Hematopoietic multipotent progenitor cell treated with erythropoietin and hydrocortisone succinate and interleukin-3 and kit ligand, for 15 days (in vitro differentiated cells): ENCODE results near the gene FOXP1.
A peak's percentile ranks its signal among the peaks of the same experiment; 100 is the strongest.

Experiments used
- DNase-seq: peaks from one replicate; pipeline ENCODE4 v3.0.0-alpha.2; 2015; ENCODE audit warnings: low spot score

The FOXP1 gene

DNA sequence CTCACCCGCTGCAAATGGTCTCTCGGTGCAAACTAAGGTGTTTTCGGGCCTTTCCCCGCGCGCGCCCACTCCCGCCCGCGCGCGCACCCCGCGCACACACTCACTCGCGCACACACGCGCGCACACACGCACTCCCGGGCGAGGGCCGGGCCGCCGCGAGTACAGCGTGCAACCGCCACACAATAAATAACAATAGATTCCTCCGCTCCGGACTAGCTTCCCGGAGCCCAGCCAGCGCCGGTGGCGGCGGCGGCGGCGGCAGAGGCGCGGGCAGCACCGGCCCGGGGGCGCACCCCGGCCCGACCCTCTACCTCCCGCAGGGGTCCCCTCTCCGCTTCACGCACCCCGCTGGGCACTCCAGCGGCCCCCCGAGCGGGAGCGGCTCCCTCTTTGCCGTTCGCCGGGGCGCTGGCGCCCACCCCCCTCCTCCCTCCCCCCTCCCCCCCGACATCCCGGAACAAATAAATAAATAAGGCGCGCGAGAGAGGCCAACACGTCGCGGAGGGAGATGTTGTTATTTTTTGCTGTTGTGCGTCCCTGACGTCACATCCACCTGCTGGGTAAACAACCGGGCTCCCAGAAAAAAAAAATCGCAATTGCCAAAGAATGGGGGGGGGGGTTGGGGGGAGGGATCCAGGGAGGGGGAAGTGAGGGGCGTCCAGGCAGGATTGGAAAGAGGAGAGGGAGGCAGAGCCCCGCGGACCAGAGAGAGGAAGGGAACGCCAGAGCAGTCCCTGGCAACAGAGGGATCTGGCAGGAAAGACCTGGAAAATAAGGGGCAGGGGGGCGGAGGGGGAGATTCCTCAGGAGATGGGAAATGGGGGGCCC is at the start of gene FOXP1:
TSS of gene FOXP1 (minus strand) at position 163 of the 828 bp plus-strand sequence. CDS start 385,347 bp downstream, outside the sequence.
- peak; percentile 81 for DNase-seq

DNA sequence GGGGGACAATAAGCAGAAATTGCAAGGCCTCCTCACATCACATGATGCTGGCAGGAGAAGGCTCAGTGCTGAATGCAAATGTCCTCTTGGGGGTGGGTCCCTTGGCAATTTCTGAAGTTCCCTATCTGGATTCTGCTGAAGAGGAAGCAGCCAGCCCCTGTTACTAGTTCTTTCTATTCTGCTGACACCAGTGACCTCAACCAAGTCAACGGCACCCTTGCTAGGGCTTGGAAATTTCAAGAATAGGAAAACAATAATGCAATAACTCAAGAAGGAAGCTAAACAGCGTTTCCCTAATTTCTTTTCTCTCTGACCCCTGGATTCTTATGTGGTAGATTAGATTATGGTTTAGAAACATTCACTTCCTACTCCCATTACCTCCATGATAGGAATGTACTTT is 46.2 kb upstream of the FOXP1 start:
- DNase-seq, result no peak

DNA sequence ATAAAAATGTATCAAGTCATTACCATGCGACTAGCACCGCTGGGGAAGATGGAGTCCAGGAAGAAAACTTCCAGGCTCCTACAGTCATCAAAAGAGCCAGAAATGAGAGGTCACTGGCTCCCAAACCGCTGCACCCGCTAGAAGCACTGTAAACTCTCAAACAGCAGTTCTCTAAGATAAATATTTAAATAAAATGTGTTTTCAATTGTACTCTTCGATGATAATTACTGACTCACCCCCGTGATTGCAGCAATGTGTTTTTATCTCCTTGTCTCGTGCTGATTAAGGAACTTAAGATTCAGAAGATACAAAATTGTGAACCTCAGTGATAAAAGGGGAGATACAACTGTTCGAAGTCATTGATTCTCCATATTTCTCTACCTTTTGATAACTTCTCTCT is 45.8 kb upstream of the FOXP1 start:
- no peak for DNase-seq

DNA sequence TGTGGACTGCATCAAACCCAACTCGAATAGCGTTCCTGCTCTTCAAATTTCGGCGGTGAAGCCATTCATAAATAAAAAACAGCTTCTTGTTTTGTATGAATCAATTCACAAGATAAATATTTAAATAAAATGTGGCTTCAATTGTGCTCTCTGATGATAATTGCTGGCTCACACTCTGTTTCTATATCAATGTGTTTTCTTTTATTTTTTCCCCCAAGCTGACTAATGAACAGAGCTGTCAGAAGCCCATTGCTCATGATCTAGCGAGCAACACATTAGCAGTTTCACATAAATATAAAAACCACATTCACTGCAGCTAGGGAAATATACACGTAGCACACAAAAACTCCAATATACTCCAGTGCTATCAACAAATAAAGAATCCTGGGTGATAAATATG is 45.0 kb upstream of the FOXP1 start:
- DNase-seq, result no peak

DNA sequence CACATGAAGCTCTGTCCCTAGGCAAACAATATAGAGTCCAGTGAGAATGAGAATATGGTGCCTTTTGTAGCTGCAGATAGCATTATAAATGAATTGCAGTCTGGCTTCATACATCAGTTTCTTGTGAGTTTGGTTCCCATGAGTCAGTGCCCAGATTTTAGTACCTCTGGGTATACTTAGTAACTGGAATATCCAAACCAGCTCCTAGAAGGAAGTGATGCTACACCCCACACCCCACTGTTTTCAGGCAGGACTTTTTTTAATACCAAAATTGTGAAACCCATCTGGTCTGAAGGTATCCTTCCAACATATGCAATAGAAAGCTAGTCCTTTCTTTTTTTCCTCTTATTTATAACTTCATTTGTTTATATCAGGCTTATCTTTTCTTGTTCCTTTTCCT is 42.1 kb upstream of the FOXP1 start:
- no peak for DNase-seq

DNA sequence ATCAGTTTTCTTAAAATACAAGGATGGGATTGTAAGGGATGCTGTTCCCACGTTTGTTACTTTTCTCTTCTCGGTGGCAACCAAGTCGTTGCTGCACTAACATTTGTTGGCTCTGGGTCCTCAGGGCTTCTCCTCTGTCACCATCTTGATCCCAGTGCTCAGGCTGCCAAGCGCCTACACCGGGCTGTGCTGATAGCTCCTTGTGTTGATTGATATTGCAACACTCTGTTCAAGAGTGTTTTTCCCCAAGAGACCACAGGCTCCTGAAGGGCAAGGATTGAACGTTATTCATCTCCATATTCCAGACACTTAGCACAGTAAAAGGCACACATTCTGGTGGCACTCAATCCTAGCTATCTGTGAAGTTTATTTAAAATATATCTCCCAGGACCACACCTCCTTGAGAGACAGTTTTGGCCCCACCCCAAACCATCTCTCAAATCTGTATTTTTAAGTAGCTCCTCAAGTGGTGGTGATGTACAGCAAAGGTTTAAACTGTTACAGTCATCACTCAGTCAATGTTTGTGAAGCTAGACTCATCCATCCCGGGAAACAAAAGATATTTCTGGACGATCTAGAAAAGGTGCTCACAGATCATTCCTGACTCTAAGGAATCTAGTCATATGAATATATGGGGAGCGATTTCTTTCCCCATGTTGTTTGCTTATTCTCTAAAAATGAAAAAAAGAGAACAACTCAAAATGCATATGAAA is 38.5 kb upstream of the FOXP1 start:
- DNase-seq, result no peak

DNA sequence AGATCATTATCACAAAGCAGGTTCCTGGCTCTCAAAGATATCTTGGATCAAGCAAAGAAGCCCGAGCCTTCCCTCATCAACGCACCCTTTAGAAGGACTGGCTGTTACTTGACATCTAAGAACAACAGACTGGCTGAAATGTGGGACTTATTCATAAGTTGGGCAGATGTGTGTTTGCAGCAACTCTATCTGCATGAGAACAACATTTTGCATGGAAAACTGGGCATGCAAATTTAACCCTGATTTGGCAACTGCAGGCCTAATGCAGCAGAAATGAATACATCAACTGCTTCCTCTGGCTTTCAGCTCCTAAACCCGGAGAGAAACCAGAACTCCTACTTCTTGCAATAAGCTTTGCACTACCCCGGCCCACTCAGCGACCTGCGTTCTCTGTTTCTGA is 35.0 kb upstream of the FOXP1 start:
- no peak for DNase-seq

DNA sequence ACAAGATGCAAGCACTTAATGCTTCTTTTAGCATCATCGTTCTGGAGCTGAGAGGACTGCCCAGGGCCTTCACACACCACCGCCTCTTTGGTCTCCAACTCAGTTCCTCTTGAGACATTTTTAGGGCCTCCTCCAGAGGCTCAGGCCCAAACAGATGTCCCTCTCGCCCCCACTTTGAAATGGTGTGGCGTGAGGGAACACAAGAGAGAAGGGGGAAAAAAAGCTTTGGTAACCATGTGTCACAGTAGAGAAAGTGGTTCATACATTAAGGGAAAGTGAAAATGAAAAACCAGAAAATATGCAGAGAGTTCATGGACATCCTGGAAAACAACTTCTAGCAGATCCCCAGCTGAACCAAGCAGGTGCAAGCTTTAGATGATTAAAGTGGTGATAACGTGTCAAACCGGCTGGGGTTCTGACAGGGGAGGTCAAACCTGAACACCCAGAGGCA is 33.1 kb upstream of the FOXP1 start:
- no peak for DNase-seq

DNA sequence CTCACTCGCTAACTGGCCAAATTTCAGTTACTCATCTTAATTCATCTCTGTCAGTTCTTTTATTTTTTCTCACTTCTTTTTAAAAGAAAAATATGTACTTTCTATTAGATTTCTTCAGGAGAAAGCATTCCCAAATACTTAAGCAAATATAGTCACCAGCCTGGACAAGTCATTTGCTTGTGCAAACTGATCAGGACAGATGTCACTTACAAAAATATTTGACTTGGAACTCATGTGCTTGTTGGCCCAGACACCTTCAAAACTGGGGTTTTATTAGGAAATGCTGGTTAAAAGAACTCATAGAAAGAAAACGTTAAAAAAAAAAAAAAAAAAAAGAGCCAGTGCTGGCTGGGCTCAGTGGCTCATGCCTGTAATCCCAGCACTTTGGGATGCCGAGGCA is 31.3 kb upstream of the FOXP1 start:
- no peak for DNase-seq

DNA sequence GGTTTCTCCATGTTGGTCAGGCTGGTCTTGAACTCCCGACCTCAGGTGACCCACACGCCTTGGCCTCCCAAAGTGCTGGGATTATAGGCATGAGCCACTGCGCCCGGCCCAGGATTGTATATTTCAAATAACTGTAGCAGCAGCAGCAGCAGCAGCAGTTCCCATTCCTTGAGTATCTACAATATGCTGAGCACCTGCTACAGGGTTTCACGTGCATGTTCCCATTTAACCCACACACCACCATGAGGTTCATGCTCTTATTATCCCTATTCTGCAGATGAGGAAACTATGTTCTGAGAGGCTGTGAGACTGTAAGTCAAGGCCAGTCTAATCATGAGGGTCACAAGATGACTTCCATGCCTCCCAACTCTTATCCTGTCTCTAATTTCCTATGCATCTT is 30.9 kb upstream of the FOXP1 start:
- DNase-seq, result no peak

DNA sequence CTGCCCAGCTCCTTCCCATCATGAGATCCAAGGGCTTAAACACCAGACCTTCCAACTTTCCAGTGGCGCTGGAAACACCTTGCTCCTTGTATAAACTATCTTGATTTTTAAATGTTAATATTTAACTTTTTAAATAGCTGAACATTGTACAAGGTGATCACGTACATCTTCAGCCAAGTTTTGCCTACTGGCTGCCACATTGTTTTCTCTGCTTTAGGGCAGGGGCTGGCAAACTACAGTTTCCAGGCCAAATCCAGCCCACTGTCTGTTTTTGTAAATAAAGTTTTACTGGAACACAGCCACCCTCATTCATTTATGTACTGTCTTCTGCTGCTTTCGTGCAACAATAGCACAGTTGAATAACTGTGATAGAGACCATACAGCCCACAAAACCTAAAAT is 27.6 kb upstream of the FOXP1 start:
- no peak for DNase-seq

DNA sequence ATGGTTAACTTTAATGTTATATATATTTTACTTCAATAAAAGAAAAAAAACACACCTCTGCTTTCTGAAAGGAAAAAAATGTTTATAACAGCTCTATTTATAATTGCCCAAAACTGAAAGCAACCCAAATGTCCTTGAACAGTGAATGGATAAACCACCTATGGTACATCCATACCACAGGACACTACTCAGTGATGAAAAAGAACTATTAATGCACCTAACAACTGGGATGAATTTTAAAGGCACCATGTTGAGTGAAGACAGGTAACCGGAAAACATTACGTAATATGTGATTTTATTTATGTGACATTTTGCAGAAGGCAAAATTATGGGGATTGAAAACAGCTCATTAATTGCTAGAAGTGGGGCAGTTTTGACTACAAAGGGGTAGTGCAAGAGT is 23.8 kb upstream of the FOXP1 start:
- no peak for DNase-seq

DNA sequence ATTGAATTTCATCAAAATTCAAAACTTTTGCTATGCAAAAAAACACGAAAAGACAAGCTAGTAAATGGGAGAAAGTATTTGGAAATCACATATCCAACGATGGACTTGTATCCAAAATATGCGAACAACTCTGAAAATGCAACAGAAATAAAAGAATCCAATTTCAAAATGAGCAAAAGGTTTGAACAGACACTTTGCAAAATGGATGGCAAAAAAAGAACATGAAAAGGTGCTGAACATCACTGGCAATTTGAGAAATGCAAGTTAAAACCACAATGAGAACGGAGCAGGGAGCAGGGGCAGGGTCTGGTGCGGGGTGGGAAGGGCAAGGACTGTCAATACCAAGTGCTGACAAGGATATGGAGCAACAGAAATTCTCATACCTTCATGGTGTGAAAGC is 23.1 kb upstream of the FOXP1 start:
- DNase-seq, result no peak

DNA sequence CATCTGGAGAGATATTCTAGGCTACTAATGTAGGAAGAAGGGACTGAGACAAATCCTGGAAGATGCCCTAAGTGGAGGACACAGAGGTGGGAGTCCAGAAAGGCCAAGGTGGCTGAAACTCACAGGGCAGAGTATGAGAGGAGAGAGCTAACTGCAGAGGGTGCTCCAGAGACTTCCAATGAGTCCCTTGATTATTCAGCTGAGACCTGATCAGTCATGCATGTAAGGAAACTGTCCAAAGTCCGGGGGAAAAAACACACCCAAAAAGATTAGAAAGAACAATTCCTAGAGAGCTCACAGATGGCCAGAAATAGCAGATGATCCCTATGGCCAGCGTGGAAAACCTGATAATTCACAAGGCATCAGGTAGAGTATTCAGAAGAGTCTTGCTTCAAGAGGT is 18.7 kb upstream of the FOXP1 start:
- no peak for DNase-seq

DNA sequence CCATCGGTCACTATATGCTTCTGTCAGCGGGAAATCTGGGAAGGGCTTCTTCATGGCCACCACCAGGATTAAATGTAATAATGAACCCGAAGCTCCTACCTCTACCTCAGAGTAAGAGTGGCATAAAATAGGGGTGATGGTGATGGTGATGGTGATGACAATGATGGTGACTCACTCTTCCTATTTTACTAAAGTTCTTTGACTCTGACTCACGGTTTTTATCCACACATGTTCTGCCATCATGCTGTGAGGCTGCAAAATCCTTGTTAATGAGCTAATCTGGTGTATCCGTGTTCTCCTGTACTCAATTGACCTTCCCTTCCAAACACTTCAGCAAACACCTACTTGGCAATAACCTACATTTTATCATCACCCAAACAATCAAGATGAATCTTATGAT is 18.3 kb upstream of the FOXP1 start:
- no peak for DNase-seq

DNA sequence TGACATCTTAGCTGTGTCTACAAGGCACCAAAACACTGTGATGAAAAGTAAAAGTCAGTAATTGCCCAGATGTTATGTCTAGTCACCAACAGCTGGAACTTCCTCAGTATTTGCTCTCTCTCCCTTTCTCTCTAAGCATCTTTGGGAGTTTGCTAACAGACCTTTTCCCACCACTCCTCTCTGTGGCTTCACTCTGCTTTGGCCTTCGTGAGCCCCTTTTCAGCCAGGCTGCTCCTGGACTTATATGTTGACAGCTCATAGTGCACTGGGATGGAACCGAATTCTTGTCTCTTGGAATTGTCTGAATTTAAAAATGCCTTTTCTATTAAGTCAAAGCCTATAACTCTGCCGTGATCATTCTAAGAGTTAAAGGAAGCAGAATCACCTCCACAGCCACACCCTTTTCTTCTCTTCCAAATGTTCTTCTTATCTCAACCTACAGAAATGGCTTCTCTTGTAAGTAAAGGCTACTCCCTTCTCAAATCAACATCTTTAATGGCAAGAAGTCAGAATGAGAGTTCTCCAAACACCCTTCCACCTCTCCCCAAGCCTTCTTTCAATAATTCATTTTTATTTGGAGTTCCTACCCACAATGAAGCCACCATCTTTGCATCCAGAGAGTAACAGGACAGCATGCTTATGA is 17.2 kb upstream of the FOXP1 start:
- DNase-seq, result no peak

DNA sequence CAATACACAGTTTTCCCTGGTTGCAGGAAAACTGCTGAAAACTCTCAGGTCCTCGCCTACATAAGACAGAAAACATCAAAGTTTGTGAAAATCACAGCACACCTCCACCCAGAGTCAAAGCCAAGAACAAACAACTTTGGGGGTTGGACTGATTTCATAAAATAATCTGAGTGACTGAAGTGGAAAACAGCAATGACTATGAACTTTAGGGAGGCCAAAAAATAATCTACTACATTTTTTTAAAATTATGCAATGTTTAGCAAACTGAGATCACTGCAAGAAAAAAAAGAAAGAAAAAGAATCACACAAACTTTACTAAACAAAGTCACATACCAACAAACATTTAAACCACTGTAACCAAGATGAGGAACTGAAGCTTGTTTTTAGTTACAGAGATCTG is 15.9 kb upstream of the FOXP1 start:
- no peak for DNase-seq

DNA sequence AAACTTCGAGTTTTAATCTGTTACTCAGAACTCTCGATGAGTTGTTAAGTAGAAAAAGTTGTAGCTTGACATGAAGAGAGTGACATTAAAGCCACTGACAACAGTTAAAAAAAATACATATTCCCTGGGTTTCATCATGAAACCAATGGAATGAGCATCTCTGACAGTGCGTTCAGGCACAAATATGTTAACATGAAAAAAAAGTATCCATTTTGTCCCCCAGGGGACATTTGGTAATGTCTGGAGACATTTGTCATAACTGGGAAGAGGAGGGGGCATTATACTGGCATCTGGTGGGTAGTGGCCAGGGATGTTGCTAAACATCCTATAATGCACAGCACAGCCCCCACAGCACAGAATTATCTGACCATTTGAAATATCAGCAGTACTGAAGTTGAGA is 14.8 kb upstream of the FOXP1 start:
- DNase-seq, result no peak

DNA sequence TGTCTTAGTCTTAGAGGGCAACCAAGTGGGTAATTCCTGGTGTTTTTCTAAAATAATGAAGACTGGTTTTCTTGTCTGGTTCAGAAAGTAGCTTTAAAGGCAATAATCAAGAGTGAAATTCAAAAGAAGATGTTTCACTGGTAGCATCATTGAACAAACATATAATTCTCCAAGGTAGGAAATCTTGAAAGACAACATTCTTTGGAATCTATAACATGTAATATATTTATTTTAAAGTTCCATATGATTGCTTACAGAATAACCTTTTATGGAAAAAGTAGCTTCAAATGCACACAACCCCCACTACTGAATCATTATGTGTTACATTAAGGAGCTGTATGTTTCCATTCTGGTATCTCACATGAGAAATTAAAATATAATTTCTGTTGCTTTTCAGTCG is 13.8 kb upstream of the FOXP1 start:
- no peak for DNase-seq

DNA sequence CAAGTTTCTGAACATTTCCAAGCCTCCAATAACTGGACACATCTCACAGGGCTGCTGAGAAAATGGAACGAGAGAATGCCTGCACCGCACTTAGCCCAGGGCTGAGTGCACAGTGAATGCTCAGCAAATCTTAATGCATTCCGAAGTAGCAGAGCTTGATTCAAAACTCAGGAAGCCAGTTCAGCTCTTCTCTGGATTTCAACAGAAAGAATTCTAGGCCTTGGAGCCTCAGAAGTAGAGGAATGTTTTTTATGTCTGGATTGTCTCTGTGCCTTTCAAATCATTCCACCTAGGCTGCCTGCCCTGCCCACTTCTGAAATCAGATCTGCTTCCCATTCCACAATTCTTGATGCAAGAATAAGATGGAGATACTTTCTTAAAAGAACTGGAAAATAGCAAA is 9.6 kb upstream of the FOXP1 start:
- no peak for DNase-seq

DNA sequence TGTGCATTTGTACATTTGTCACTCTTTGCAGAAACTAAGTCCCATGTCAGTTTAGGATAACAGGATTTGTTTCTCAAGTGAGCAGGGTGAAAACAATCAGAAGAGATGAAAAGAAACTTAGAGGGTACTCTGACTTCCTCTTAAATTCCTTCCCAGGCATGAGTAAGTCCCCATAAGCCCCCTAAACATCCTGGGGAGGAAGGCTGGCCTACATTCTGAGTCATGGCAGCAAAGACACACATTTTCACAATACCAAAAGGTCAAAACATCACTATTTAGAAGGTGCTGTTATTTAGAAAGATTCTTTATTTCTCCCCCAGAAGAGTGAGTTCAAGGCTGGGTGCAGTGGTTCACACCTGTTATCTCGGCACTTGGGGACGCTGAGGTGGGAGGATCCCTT is 7.6 kb upstream of the FOXP1 start:
- no peak for DNase-seq

DNA sequence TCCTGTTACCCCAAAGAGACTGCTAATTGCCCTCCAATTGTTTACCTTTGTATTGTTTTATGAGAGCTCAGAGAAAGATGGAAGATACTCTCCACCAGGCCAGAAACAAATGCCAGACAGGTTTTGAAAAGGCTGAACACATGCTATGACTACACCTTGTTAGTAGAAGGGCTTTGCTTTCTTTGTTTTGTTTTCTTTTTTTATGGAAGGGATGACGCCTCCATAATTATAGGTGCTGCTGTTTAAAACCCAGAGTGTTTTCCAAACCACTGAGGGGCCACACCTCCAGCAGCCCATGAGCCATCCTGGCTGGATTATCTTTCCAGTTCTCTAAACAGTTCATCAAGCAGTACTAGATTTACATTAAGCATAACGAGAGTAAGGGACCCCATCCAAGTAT is 5.6 kb upstream of the FOXP1 start:
- DNase-seq, result no peak

DNA sequence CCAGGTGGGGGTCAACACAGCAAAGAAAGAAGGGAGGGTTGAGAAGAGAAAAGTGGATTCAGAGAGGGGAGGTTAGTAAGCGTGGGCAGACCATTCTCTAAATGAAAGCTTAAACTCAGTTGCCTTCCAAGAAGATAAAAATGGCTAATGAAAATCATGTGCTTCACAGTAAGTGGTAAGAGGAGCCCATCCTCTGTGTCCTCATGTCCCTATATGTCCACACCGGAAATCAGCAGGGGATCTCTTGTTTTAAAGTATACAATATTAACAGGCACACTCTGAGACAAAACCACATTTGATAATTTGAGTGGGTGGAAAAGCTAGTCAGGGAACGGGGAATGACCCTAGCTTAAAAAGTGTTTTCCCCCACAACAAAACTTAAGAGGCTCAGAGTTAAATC is 4.4 kb upstream of the FOXP1 start:
- DNase-seq, result no peak
